HG02588 (cell line): ENCODE results near the gene MVD.

Source experiments
- ATAC-seq: cut with Tn5 transposase; IDR thresholded peaks from one replicate; pipeline ENCODE4 v1.9.1; 2021; ENCODE audit warnings: mild to moderate bottlenecking, moderate library complexity; ENCODE audit not compliant: unreplicated experiment

The MVD gene

DNA sequence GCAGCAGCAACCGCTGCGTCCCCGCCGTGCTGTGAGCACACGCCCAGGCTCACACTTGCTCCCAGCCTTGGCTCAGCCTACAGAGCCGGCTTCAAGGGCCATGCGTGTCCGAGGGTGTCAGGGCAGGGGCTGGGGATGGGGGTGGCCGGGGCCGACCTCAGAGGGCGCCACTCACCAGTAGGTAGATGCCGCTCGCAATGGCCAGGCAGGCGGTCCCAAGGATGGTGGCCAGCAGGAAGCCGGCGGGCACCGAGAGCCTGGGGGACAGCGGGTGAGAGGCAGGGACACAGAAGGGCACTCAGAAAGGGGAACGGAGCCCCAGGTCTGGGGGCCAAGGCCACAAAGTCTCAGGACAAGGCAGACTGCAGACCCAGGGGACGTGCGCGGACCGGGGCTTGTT lies 16.9 kb downstream of the MVD start:
- no peak for ATAC-seq

DNA sequence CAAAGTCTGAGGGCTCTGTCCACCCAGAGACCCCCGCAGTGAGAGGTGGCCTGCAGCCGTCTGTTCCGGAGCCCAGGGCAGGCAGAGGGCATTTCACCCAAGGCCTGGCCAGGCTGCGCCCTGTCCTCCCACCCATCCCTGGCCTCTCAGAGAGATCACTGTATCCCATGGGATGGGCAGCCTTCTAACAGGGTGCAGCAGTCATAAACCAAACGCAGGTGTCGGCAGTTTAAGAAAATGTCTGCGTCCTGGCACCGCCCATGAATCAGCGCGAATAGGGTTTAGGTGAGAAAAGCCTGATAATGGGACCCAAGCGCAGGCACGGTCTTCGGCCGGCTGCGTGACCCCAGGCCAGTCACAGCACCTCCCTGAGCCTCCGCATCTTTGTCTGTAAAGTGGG lies 17.4 kb downstream of the MVD start:
- ATAC-seq = no peak

DNA sequence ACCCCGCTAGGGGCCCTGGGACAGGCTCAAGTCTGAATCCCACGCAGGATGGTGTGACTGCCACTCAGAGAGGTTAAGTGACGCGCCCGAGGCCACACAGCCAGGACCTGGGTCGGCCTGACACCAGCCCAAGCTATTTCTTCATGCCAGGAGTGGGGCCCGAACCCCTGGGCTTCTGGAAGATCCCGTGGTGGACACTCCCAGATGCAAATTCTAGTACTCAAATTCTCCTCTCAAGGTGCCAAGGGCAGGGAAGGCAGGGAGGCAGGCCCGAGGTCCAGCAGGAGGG lies 19.3 kb downstream of the MVD start:
- no peak for ATAC-seq

DNA sequence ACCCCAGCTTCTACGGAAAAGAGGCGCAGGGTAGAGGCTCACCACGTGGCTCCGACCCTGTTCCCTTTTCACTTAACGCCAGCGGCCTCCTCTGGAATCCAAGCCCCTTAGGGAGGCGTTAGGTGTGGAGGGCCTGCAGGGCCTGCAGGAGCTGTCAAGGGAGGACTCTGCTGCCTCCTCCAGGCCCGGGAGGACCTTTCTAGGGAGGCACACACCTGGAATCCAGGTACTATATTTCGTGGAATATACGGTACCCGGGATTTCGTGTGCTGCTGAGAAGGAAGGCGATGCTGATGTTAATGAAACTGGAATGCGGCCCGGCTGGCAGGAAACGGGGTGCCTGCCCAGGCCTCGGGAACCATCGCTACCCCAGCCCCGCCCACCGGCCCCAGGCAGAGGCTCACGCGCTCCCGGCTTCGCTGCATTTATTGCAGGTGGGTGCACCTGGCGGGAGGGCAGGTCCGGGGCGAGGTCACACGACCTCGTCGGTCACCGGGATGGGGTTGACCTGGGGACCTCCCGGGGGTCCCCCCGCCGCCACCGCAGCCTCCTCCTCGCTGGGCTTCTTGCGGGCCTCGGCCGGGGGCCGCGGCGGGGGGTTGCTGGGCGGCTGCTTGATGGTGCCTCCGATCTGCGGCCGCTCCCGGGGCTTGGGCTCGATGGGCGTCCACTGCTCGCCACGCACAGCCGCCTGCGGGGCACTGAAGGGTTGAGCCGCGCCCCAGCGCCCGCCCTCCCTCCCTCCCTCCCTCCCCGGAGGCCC lies 19.8 kb downstream of the MVD start:
- ATAC-seq = no peak

DNA sequence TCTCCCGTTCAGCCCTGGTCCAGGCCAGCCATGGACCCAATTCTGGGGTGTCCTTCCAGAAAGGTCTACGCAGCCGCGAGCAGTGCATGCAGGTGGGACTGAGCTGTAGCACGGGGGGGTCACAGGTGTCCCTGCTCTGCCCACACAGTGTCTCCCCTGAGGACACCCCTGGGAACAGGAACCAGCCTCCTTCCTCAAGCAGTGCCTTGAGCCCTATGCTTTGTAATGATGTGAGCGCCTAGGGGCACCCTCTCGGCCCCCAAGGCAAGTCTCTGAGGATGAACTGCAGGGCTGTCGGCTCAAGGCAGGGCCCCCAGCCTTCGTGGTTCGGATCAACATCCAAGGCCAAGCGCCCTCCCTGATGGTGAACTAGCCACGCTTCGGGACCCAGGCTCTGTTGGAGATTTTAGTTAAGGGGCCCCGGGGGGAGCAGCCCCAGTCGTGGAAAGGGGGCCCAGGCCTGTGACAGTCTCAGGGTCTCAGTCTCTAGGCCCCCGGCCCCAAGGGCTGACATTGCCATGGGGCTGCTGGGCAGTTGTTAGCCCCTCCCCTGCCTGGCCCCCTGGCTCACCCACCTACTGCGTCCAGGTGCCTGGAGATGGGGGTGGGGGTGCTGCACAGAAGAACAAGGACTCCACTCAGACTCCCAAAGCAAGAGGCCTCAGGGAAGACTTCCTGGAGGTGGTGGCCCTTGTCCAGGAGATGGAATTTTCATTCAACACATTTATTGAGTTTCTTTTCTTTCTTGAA lies 22.2 kb downstream of the MVD start:
- no peak for ATAC-seq

DNA sequence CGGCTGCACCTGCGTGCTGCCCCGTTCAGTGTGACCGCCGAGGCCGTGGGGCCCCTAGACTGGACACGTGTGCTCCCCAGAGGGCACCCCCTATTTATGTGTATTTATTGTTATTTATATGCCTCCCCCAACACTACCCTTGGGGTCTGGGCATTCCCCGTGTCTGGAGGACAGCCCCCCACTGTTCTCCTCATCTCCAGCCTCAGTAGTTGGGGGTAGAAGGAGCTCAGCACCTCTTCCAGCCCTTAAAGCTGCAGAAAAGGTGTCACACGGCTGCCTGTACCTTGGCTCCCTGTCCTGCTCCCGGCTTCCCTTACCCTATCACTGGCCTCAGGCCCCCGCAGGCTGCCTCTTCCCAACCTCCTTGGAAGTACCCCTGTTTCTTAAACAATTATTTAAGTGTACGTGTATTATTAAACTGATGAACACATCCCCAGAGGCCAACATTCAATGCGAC lies 22.8 kb downstream of the MVD start:
- no peak for ATAC-seq

DNA sequence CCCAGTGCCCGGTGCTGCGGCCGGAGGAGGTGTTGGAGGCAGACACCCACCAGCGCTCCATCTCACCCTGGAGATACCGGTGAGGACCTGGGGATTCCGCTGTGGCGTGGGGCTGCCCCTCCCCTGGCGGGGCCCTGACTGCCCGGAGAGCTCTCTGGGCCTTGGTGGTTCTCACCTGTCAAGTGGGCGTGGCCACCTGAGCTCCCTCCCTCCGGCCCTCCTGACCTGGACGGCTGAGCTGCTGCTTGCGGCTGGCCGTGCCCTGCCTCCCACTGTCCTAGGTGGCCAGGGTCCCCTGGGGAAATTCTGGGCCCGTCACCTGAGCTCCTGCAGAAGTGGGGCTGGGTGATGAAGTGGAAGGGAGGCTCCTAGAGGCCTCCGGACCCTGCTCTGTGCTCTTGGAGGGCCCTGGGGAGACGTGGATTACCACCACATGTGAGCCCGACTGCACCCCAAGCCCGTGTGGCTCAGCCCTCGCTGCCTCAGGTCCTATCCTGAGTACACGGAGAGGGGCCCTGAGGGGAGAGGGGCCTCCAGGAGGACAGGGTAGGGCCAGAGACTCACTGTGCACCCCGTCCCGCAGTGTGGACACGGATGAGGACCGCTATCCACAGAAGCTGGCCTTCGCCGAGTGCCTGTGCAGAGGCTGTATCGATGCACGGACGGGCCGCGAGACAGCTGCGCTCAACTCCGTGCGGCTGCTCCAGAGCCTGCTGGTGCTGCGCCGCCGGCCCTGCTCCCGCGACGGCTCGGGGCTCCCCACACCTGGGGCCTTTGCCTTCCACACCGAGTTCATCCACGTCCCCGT lies 23.5 kb downstream of the MVD start:
- ATAC-seq = no peak

DNA sequence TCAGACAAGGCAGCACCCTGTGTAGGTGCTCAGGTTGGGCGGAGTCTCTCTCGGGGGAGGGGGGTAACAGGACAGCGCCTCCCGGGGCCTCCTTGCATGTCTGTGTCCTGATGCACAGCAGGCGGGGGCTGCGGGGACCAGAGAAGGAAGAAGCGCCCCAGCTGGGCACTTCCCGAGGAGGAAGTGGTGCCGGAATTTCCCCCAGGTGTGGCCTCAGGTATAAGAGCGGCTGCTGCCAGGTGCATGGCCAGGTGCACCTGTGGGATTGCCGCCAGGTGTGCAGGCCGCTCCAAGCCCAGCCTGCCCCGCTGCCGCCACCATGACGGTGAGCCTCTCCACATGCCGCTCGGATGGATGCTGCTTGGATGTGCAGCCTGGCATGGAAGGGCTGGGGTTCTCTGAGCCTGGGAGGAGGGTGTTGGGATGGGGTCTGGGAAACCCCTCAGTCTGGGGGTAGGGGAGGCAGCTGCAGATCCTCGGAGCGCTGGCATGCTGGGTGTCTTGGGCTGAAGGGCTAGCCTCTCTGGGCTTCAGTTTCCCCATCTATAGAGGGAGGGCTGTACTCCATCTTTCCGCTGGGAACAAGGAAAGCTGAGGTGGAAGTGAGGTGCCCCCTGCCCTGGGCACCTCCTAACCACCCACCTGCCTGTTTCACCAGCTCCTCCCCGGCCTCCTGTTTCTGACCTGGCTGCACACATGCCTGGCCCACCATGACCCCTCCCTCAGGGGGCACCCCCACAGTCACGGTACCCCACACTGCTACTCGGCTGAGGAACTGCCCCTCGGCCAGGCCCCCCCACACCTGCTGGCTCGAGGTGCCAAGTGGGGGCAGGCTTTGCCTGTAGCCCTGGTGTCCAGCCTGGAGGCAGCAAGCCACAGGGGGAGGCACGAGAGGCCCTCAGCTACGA lies 24.3 kb downstream of the MVD start, which contains the start of gene IL17C:
Gene IL17C (plus strand): TSS at position 250 of the 908 bp plus-strand sequence. CDS start 70 bp downstream, at position 320.
- no peak for ATAC-seq

DNA sequence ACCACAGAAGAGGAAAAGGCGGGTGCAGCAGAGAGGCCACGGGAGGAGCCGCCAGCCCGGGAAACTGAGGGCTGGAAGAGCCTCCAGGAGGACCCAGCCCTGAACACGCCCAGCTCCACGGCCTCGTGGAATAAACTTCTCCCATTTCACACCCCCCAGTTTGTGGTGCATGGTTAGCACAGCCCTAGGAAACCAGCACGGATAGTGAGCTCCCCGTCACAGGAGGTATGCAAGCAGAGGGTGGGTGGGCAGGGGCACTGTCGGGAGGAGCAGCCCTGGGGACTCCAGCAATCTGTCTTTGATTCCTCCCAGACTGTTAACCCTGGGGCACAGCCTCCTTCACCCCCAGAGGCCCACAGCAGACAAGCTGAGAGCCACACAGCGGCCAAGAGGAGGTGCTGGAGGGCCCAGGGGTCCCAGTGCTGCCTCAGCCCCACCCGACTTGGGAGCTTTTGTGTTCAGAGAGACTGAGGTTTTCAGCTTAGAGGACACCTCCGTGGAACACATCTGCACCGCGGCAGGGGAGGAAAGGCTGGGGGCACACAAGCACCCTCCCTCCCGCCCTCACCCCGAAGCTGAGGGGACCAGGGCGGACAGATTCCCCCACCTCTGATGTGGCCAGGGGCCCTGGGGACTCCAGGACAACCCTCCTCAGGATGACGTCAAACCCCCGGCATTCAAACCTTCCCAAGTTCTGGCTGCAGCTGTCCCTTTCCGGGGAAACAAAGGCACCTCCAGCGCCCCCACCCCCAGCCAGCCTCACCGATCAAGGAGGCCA lies 26.2 kb downstream of the MVD start:
- no peak for ATAC-seq

DNA sequence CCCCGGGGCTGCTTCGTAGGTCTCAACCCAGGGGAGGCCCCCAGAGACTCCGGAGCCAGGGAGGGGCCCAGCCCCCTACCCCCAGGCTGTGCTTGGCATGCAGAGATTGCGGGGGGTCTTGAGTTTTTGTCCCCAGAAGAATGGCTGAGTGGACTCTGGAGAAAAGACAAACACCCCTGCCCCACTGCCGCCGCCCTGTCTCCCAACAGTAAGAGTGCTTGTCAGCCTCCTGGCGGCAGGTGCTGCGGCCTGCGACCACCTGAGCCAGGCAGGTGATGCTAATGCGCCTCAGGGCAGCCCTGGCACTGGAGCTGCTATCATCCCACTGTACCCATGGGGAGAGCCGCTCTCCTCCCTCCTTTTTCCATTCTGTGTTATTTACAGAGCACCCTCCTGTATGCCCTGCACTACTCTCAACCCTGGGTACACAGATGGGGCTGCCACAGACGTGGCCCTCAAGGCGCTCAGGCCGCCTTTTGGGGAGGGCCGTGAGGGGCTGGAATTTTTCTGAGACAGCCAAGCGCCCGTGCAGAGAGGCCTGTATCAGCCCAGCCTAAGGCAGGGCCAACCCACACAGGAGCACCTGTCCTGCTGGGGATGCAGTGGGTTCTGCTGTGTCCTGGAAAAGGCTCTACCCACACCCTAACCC lies 27.1 kb downstream of the MVD start:
- no peak for ATAC-seq

DNA sequence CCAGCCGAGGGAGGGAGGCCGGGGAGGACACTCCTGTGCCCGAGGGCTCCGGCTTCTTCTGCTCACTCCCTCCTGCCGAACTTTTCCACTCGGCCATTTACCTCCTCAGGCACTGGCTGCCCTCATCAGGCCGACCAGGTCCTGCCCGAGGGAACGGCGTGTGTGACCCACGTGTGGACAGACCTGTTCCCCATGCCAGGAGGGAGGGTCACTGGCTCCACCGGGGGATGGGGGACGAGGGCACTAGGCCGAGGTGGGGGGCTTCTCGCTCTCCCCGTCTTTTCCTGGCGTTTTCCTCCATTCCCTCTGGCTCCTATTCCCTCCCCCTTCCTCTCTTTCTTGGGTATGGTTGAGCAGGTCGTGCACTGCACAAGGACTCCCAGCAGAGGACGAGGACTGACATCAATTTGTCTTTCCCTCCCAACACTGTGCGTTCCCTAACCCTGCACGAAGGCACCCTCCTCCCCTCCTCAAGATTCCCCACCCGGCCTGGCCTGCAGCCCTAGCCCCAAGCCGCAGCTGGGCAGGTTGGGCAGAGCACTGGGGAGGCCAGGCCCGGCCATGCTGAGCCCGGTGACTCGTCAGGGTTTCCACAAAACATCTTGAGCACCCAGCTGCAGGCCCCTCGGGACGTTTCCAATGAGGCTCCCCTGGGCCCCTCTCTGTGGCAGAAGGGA lies 27.8 kb downstream of the MVD start:
- no peak for ATAC-seq

DNA sequence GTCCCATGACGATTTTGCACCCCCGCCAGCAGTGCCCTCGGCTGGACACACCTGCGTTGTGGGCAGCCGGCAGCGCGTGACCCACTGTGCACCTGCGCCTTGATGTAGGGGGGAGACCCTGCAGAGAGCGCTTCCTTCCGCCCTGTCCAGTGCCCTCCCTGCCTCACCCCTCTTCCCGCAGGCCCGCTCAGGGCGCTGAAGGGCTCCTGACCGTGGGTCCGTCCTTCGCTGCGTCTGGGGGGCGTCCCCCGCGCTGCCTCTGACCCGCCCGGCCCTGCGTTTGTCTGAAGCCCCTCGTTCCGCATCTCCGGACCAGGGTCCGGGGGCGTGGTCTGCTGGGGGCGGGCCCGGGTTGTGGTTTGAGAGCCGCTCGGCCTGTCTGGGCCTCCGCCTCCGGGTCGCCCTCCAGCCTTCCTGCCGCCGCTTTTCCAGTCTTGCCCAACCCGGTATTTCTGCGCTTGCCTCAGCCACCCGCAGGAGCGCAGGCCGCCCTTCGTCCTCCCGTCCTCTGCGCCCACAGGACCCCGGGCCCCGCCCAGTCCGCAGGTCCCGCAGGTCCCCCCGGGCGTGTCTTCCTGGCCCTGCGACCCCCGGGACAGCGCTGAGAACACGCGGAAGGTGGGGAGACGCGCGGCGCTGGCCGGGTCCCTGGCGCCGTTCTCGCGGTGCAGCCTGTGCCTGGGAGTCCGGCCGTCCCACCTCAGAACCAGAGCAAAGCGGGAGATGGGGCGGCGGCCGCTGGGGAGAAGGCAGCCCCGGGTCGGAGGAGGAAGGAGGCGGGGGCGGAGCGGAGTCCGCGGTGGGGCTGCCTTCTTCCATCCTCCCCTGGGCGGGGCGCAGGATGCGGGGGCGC lies 28.5 kb downstream of the MVD start:
- ATAC-seq = peak; percentile 47

DNA sequence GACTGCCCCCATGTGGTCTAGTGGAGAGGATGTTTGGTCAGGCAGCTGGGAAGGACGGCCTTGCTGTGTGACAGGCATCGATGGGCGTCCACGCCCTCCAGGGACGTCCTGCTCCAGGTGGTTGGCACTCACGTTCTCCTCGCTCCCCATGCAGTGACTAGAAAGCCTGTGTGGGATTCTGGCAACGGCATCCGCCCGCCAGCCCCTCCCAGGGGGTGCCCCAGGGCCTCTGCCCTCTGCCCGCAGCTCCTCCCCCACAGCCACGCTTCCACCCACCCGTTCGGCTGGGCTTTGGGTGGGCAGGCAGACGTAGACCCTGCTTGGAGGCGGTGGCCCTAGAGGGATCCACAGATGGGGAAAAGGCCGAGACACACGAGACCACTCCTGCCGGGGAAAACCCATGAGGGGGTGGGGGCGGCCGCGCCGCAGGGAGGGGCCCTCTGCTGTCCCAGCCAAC lies 29.2 kb downstream of the MVD start:
- peak; percentile 25 for ATAC-seq

DNA sequence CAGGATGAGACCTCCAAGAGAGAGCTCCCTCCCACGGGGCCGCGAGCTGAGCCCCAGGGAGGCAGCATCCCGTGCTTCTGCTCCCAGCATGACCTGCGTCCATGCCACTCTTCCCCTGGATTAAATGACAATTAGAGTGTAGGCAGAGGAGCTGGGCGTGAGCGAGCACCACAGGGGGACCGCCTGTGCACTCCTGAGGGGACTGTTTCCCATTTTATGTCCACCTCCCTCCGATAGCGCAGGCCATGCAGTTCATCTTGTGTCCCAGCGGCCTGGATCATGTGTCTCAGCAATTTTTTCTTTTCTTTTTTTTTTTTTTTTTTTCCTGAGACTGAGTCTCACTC lies 30.3 kb downstream of the MVD start:
- no peak for ATAC-seq

DNA sequence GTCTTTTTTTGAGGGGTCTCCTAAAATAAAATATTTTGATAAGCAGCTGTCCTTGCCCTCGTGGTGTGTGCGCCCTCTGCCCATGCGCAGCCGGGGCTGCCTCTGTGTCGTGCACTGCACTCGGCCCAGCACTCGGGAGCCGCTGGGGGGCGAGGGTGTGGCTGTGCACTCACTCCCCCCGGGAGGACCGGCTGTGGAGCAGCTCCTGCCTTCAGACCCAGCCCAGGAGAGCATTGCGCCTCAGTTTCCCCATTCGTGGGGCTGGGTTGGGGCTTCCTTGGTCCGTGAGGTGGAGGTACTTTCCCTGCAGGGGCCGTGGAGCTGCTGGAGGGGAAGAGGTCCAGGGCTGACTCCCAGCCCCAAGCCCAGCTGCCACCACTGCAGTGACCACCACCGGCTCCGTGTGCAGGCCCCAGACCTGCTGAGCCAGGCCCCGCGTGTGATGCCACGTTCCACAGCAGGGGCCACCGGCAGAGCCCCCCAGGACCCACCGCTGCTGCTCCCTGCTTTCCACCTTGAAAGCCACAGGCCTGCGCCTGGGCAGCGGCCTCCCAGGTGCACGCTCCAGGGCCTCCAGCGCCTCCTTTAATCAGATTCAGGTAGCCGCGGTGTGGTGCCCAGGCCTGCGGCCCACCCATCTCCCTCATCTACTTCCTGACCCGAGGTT lies 30.8 kb downstream of the MVD start:
- no peak for ATAC-seq

DNA sequence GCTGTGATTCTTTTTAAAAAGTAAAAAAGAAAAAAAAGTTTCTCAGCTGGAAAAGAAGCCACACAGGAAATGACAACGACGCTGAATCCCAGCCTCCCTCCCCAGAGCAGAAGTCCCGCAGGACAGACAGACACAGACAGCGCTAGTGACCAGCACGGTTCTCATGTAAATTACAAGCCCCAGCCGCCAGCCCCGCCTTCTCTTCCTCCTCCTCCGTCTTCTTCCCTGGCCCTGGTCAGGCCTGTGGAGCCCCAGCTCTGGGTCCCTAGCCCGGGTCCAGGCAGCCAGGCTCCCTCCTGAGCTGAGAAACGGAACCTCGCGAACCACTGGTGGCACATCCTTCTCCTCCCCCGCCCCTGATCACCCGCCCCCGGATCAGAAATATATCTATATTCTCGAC lies 31.5 kb downstream of the MVD start:
- no peak for ATAC-seq

DNA sequence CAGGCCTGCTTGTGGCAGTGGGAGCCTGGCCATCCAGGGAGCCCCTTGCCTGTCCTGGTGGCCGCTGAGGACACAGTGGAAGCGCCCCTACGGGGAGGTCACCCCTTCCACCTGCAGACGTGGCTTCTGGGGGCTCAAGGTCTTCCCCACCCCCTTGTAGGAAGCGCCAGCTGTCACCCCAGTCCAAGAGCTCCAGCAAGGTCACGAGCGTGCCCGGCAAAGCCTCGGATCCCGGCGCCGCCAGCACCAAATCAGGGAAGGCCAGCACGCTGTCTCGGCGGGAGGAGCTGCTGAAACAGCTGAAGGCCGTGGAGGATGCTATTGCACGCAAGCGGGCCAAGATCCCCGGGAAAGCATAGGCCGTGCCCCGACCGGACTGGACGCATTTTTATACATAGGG lies 31.9 kb downstream of the MVD start:
- ATAC-seq = no peak
